Measurements from ENCODE around the gene SSTR1.

GRCh38 chr14:38204719-38205115, 3.0 kb upstream of the SSTR1 start:
- TF ChIP-seq CTCF (IDR thresholded peaks at IDR 0.05) (no peak), POLR2A (IDR thresholded peaks at IDR 0.05) (no peak)
